NCI-H1105 treated with DMSO at 0.1 percent for 48 hours (cell line): ENCODE measurements around the gene C2orf74.
"Not testable (repeated sequence)": the region's sequence is repeated elsewhere in the genome, so short reads cannot be mapped to it uniquely, and the experiment has no call there.

Source experiments
- DNase-seq: peaks from one replicate; lab custom pipeline; 2025; lab: John Stamatoyannopoulos, UW

The C2orf74 gene

GRCh38 chr2:61161888-61162287 lies at the start of gene C2orf74:
Gene C2orf74, plus strand, starts transcription at chr2:61162188. Its CDS starts 327 bp downstream, at chr2:61162515.
- DNase-seq: no peak

- DNase-seq: no peak
Observed at GRCh38 chr2:61114147-61114546, 47.8 kb upstream of the C2orf74 start.

- DNase-seq: no peak
Observed at GRCh38 chr2:61116302-61116701, 45.7 kb upstream of the C2orf74 start.

- no peak for DNase-seq
Observed at GRCh38 chr2:61117534-61117933, 44.5 kb upstream of the C2orf74 start.

- no peak for DNase-seq
Observed at GRCh38 chr2:61125123-61125710, 36.8 kb upstream of the C2orf74 start.

GRCh38 chr2:61125798-61126197 lies 36.2 kb upstream of the C2orf74 start:
- no peak for DNase-seq

- DNase-seq: not testable (repeated sequence)
Observed at GRCh38 chr2:61128122-61128521, 33.9 kb upstream of the C2orf74 start.

- DNase-seq: no peak
Observed at GRCh38 chr2:61134141-61134540, 27.8 kb upstream of the C2orf74 start.

- peak; percentile 30 for DNase-seq
Observed at GRCh38 chr2:61135510-61135909, 26.5 kb upstream of the C2orf74 start.

GRCh38 chr2:61138859-61139258 lies 23.1 kb upstream of the C2orf74 start:
- no peak for DNase-seq

GRCh38 chr2:61141151-61141550 lies 20.8 kb upstream of the C2orf74 start:
- DNase-seq: no peak

- DNase-seq: peak; percentile 50
Observed at GRCh38 chr2:61144697-61145268, 17.2 kb upstream of the C2orf74 start.

GRCh38 chr2:61145990-61146389 lies 16.0 kb upstream of the C2orf74 start:
- DNase-seq: no peak

GRCh38 chr2:61148091-61148490 lies 13.9 kb upstream of the C2orf74 start:
- not testable (repeated sequence) for DNase-seq

- DNase-seq: no peak
Observed at GRCh38 chr2:61149074-61149473, 12.9 kb upstream of the C2orf74 start.

GRCh38 chr2:61151436-61151835 lies 10.6 kb upstream of the C2orf74 start:
- DNase-seq: no peak

GRCh38 chr2:61157371-61158003 lies 4.5 kb upstream of the C2orf74 start:
- no peak for DNase-seq

- DNase-seq: no peak
Observed at GRCh38 chr2:61158356-61158955, 3.5 kb upstream of the C2orf74 start.

GRCh38 chr2:61162721-61163120 lies 733 bp downstream of the C2orf74 start:
- DNase-seq: no peak

- not testable (repeated sequence) for DNase-seq
Observed at GRCh38 chr2:61165082-61165481, 3.1 kb downstream of the C2orf74 start.

- DNase-seq: no peak
Observed at GRCh38 chr2:61165946-61166345, 4.0 kb downstream of the C2orf74 start.

GRCh38 chr2:61167579-61167978 lies 5.6 kb downstream of the C2orf74 start:
- no peak for DNase-seq

GRCh38 chr2:61172671-61173070 lies 10.7 kb downstream of the C2orf74 start:
- DNase-seq: no peak
